PC-3 (cell line): ENCODE data around the gene DEFB123. TPM values are rescaled to one million over a fixed set of nuclear protein-coding genes. Genes with fewer than 3 reads are reported as not detected.

Experiments used
- ATAC-seq: fragments of 200-7000 bp; cut with Tn5 transposase; 2 replicates; pipeline ENCODE4 v1.9.1; 2020; ENCODE audit warnings: mild to moderate bottlenecking, moderate library complexity
- BruUV-seq: library from RNA; stranded (reverse); fragments of 400-500 nt; replicated peaks from 2 replicates; lab custom pipeline; 2021; lab: Mats Ljungman, UMichigan
- CTCF ChIA-PET: fragments of 300-600 bp; sonication (Branson Sonifier 250); formaldehyde crosslinking; loops from one replicate; lab custom pipeline; 2022; ENCODE audit warnings: antibody characterized with exemption; lab: Charles Lee
- POLR2A ChIA-PET: fragments of 300-600 bp; sonication (Branson Sonifier 250); formaldehyde crosslinking; loops from one replicate; lab custom pipeline; 2022; ENCODE audit warnings: antibody characterized with exemption; ENCODE audit not compliant: unreplicated experiment; lab: Charles Lee
- DNase-seq: peaks from one replicate; pipeline ENCODE4 v3.0.0-alpha.2; 2015
- H2AFZ ChIP-seq: fragments of 300-600 bp; sonication (generic); 2 replicates; pipeline ENCODE4 v1.6.0; 2016; ENCODE audit warnings: antibody characterized with exemption, low read length
- H3F3A ChIP-seq: fragments of 300-600 bp; sonication (generic); one replicate; pipeline ENCODE4 v1.6.0; 2017; ENCODE audit warnings: antibody characterized with exemption, low read length, control low read depth, mild to moderate bottlenecking; ENCODE audit not compliant: unreplicated experiment
- H3K27ac ChIP-seq: fragments of 300-600 bp; sonication (generic); 2 replicates; pipeline ENCODE4 v1.5.1; 2016; ENCODE audit warnings: mild to moderate bottlenecking, low read length
- H3K27me3 ChIP-seq: fragments of 300-600 bp; sonication (generic); 2 replicates; pipeline ENCODE4 v1.6.1; 2016; ENCODE audit warnings: low read length, mixed read lengths
- H3K36me3 ChIP-seq: fragments of 300-600 bp; sonication (generic); 2 replicates; pipeline ENCODE4 v1.6.1; 2016; ENCODE audit warnings: low read depth, mixed run types, low read length, mixed read lengths
- H3K4me1 ChIP-seq: fragments of 300-600 bp; sonication (generic); 2 replicates; pipeline ENCODE4 v1.5.1; 2016; ENCODE audit warnings: low read length; ENCODE audit not compliant: insufficient read depth
- H3K4me2 ChIP-seq: fragments of 300-600 bp; sonication (generic); 2 replicates; pipeline ENCODE4 v1.6.0; 2016; ENCODE audit warnings: low read length
- H3K4me3 ChIP-seq: fragments of 300-600 bp; sonication (generic); 2 replicates; pipeline ENCODE4 v1.5.1; 2016; ENCODE audit warnings: mild to moderate bottlenecking, low read length, mixed read lengths
- H3K79me2 ChIP-seq: fragments of 300-600 bp; sonication (generic); 2 replicates; pipeline ENCODE4 v1.6.1; 2017; ENCODE audit warnings: low read length, mixed read lengths
- H3K9ac ChIP-seq: fragments of 300-600 bp; sonication (generic); 2 replicates; pipeline ENCODE4 v1.6.0; 2016; ENCODE audit warnings: mild to moderate bottlenecking, low read length
- H3K9me2 ChIP-seq: fragments of 300-600 bp; sonication (generic); replicated peaks from 2 replicates; pipeline ENCODE4 v1.6.1; 2016; ENCODE audit warnings: mixed run types, low read length, mixed read lengths
- H3K9me3 ChIP-seq: fragments of 300-600 bp; sonication (generic); 2 replicates; pipeline ENCODE4 v1.6.1; 2016; ENCODE audit warnings: low read length, mixed read lengths
- H4K20me1 ChIP-seq: fragments of 300-600 bp; sonication (generic); 2 replicates; pipeline ENCODE4 v1.6.1; 2016; ENCODE audit warnings: low read length, mixed read lengths
- CTCF ChIP-seq: fragments of 300-600 bp; sonication (generic); conservative IDR thresholded peaks from 2 replicates; pipeline ENCODE4 v1.5.1; 2017; ENCODE audit warnings: antibody characterized with exemption, low read depth, mild to moderate bottlenecking, low read length
- EZH2 ChIP-seq: fragments of 300-600 bp; sonication (generic); IDR thresholded peaks from one replicate; pipeline ENCODE4 v1.6.1; 2017; ENCODE audit warnings: antibody characterized with exemption, mild to moderate bottlenecking, low read length; ENCODE audit not compliant: unreplicated experiment
- EZH2phosphoT487 ChIP-seq: fragments of 300-600 bp; sonication (generic); IDR thresholded peaks from 2 replicates; pipeline ENCODE4 v1.6.1; 2018; ENCODE audit warnings: mild to moderate bottlenecking, antibody characterized with exemption, low read length, borderline replicate concordance
- intact Hi-C: fragments of 100-400 bp; cut with micrococcal nuclease; formaldehyde crosslinking; loops from 2 replicates; pipeline ENCODE4 v1.9.0; 2023
- total RNA-seq: library from RNA; depleted of rRNA; stranded (reverse); fragments of >200 nt; gene quantifications from 2 replicates; pipeline ENCODE4 v1.2.3, GENCODE V29; 2014

The DEFB123 gene
- total RNA-seq, 1 experiment from 2014 or later, result not detected

GRCh38 chr20:31430568-31431115 lies 9.8 kb upstream of the DEFB123 start:
- TF ChIP-seq CTCF (no peak), EZH2 (no peak)
- POLR2A ChIA-PET, result no interaction called here
- Histone ChIP-seq H4K20me1 (no peaks in the 10 kb centered on the region), H3F3A (no peaks in the 10 kb centered on the region), H3K4me1 (no peaks in the 10 kb centered on the region), H3K79me2 (no peaks in the 10 kb centered on the region), H3K36me3 (no peaks in the 10 kb centered on the region), H3K4me2 (no peak overlapping the region), H3K27ac (no peak overlapping the region), H3K4me3 (no peak overlapping the region), H3K27me3 (peaks cover 29% of the 10 kb centered on the region), H2AFZ (no peak overlapping the region), H3K9me2 (no peaks in the 10 kb centered on the region), H3K9me3 (no peaks in the 10 kb centered on the region), H3K9ac (no peak overlapping the region)
- no peak for DNase-seq
- intact Hi-C loops, result no loop called here
- no peak for ATAC-seq
- CTCF ChIA-PET, result no interaction called here
- BruUV-seq, result no TSS peak

GRCh38 chr20:31446084-31446819 lies 5.8 kb downstream of the DEFB123 start:
- no peaks in the 10 kb centered on the region for H3F3A ChIP-seq
- H2AFZ ChIP-seq, result no peak overlapping the region
- intact Hi-C loops, result no loop called here
- ATAC-seq, result no peak
- H3K4me1 ChIP-seq, result no peaks in the 10 kb centered on the region
- H3K9me3 ChIP-seq, result no peaks in the 10 kb centered on the region
- no peaks in the 10 kb centered on the region for H4K20me1 ChIP-seq
- no peaks in the 10 kb centered on the region for H3K9me2 ChIP-seq
- H3K27ac ChIP-seq, result no peak overlapping the region
- H3K36me3 ChIP-seq, result no peaks in the 10 kb centered on the region
- BruUV-seq, result no TSS peak
- H3K27me3 ChIP-seq, result peaks cover 36% of the 10 kb centered on the region
- CTCF ChIA-PET, result no interaction called here
- H3K4me3 ChIP-seq, result no peak overlapping the region
- no peak for DNase-seq
- no peaks in the 10 kb centered on the region for H3K79me2 ChIP-seq
- H3K9ac ChIP-seq, result no peak overlapping the region
- POLR2A ChIA-PET, result no interaction called here
- no peak overlapping the region for H3K4me2 ChIP-seq
- no peak for TF ChIP-seq EZH2phosphoT487
- TF ChIP-seq CTCF, result no peak
- no peak for TF ChIP-seq EZH2
